Measurements from ENCODE around the gene POU5F2.

The POU5F2 gene

DNA sequence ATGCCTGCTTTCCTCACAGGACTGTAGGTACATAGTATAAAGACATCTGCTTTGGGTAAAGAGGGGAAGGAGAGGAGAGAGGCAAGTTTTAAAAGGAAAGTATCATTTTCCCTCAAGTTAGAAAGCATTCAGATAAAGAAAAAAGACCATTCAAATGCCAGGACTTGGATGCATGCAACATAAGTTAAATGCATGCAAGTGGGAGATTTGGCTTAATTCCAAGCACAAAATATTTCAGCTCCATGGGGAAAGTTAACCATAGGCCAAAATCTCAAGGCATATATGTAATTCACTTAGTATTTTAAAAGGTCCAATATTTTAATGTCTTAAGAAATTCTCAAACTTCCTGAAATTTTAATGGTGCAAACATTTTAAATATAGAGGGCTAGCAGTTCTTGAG lies 36.4 kb downstream of the POU5F2 start:
- TF ChIP-seq JUND (IDR thresholded peaks at IDR 0.05; ENCODE audit: low read depth): no peak
- in situ Hi-C loops (cut with HindIII; ENCODE audit: low pct_unique_long_range_greater_than_20kb, low sequenced_read_pairs): no loop called here
- no peak for DNase-seq (ENCODE audit: low read depth in 1 of 2, low spot score in 1 of 2)

DNA sequence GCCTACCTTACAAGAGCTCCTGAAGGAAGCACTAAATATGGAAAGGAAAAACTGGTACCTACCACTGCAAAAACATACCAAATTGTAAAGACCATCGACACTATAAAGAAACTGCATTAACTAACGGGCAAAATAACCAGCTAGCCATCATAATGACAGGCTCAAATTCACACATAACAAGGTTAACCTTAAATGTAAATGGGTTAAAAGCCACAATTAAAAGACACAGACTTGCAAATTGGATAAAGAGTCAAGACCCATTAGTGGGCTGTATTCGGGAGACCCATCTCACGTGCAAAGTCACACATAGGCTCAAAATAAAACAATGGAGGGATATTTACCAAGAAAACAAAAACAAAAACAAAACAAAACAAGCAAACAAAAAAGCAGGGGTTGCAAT lies 49.4 kb downstream of the POU5F2 start:
- in situ Hi-C loops (cut with HindIII; ENCODE audit: low pct_unique_long_range_greater_than_20kb, low sequenced_read_pairs): no loop called here
- DNase-seq (ENCODE audit: low read depth in 1 of 2, low spot score in 1 of 2): no peak
- TF ChIP-seq JUND (IDR thresholded peaks at IDR 0.05; ENCODE audit: low read depth): no peak

Measured in T47D (cell line).